OCI-LY1 (cell line): ENCODE data around the gene PPP4R3B.
"Not testable (repeated sequence)": the region's sequence is repeated elsewhere in the genome, so short reads cannot be mapped to it uniquely, and the experiment has no call there.

Source experiments
- CTCF ChIP-seq: fragments of 200-600 bp; sonication (generic), shearing (Covaris generic); IDR thresholded peaks from 2 replicates; pipeline ENCODE4 v1.5.1; 2017; ENCODE audit warnings: mild to moderate bottlenecking, antibody characterized with exemption, low read length, moderate library complexity, mixed read lengths
- EZH2 ChIP-seq: fragments of 200-600 bp; sonication (generic), shearing (Covaris generic); IDR thresholded peaks from 2 replicates; pipeline ENCODE4 v1.8.0; 2017; ENCODE audit warnings: borderline replicate concordance, mixed run types, mild to moderate bottlenecking, antibody characterized with exemption, low read length, moderate library complexity, mixed read lengths

- TF ChIP-seq CTCF, EZH2: not testable (repeated sequence)
These were observed 69.7 kb downstream of the PPP4R3B start for GRCh38 chr2:55547679-55548078.
